Large intestine (tissue), 3 donors: ENCODE data around the gene MYO16. TPM values are rescaled to one million over a fixed set of nuclear protein-coding genes. Genes with fewer than 3 reads are reported as not detected.

Experiments
- DNase-seq, 2 donors: peaks; one replicate each; pipeline versions ENCODE4 v3.0.0 to v3.0.0-alpha.2; 2013
- H3K27ac ChIP-seq: one replicate; pipeline ENCODE4 v1.5.1; 2013; ENCODE audit warnings: low read length
- H3K27me3 ChIP-seq: 2 replicates; pipeline ENCODE4 v1.6.1; 2013; ENCODE audit warnings: low read length; ENCODE audit not compliant: control insufficient read depth, insufficient read depth
- H3K36me3 ChIP-seq: 2 replicates; pipeline ENCODE4 v1.6.1; 2013; ENCODE audit warnings: low read length; ENCODE audit not compliant: control insufficient read depth, insufficient read depth
- H3K4me1 ChIP-seq: one replicate; pipeline ENCODE4 v1.6.1; 2013; ENCODE audit warnings: low read length; ENCODE audit not compliant: control insufficient read depth, insufficient read depth
- H3K4me3 ChIP-seq: one replicate; pipeline ENCODE4 v1.5.1; 2013; ENCODE audit warnings: low read length
- H3K9me3 ChIP-seq: one replicate; pipeline ENCODE4 v1.6.1; 2013; ENCODE audit warnings: mild to moderate bottlenecking, low read depth, low read length, moderate library complexity; ENCODE audit not compliant: control insufficient read depth
- WGBS: methylation state at CpG from one replicate; pipeline ENCODE4 v1.1.5; 2013; ENCODE audit warnings: low lambda C conversion rate; ENCODE audit not compliant: insufficient coverage; 5-methylcytosine and 5-hydroxymethylcytosine counted together
- polyA plus RNA-seq: library from polyadenylated mRNA; unstranded; fragments of 120-200 nt; gene quantifications from one replicate; pipeline ENCODE4 v1.2.1, GENCODE V29; 2013

The MYO16 gene
- polyA plus RNA-seq, 1 donor = 0.27 TPM

DNA sequence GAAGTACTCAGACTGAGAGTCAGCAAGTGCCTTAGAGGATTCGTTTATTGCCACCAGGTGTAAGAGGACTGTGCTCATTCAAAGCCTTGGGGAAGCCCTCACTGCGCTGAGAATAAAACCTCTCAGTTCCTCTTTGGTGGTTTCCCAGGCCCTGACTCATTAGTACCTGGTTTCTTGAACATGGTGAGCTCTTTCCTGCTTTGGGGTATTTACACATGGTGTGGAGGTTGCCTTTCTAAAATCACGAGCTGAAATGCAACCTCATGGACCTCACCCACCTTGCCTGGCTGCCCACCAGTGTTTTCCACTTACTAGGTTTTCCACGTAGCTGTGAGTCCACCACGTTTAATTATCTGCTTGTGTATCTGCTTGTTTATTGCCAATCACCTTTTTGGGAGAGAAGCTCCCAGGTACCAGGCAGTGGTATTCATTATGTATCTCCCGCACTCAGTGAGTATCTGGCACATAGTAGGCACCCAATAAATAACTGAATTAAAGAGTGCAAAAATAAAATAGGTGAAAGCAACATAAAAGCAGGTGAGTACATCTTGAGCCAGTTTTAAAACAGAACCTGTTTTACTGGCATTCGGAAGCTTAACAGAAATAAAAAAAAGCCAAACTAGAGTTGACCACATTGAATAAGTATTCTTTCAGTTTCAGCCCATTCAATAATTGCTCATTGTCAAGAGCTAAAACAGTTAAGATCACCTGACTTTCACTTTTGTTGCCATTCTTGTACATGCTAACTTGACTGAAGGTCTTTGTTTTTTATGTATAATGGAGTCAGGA, 533.0 kb downstream of the MYO16 start:
- H3K4me1 ChIP-seq = no peaks in the 10 kb centered on the region
- H3K36me3 ChIP-seq = no peaks in the 10 kb centered on the region
- H3K4me3 ChIP-seq = no peak overlapping the region
- 92% methylated on average over 2 of the region's 7 CpGs for WGBS
- H3K27me3 ChIP-seq = peaks cover 6% of the 10 kb centered on the region
- DNase-seq = no peak
- H3K9me3 ChIP-seq = no peaks in the 10 kb centered on the region
- H3K27ac ChIP-seq = no peak overlapping the region

- H3K9me3 ChIP-seq = no peaks in the 10 kb centered on the region
- H3K27ac ChIP-seq = no peak overlapping the region
- no peaks in the 10 kb centered on the region for H3K4me1 ChIP-seq
- peaks cover 2% of the 10 kb centered on the region for H3K27me3 ChIP-seq
- no peaks in the 10 kb centered on the region for H3K36me3 ChIP-seq
- DNase-seq = no peak
- WGBS = 73% methylated on average over 3 of the region's 6 CpGs
- H3K4me3 ChIP-seq = no peak overlapping the region
Observed at GRCh38 chr13:109163037-109163379, 533.6 kb downstream of the MYO16 start.

DNA sequence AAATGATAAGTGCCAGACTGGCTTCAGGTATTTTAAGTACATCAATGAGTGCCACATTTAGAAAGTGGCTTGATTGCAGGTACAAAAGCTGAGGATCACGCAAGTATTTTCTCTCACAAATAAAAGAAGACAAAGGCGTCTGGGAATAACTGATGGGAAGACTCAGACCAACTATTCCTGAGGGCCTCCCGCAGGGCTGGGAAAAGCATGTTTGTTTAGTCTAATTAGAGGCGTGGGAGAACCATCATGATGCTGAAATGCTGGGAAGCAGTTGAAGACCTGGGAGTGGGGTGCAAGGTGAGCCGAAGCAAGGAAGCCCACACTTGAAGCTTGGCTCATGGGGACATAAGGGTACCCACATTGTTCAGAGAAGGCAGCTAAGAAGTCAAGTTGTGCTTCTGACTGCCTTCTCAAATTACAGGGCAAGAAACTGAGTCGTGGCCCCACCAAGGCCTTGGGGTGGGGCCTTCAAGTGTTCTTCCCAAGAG, 536.0 kb downstream of the MYO16 start:
- no peak for DNase-seq
- Histone ChIP-seq H3K27me3 (no peaks in the 10 kb centered on the region), H3K4me3 (no peak overlapping the region), H3K4me1 (no peaks in the 10 kb centered on the region), H3K9me3 (no peaks in the 10 kb centered on the region), H3K36me3 (no peaks in the 10 kb centered on the region), H3K27ac (no peak overlapping the region)
- WGBS = no CpG with 5 or more reads among the region's 6 CpGs

GRCh38 chr13:109166804-109167203, 537.4 kb downstream of the MYO16 start:
- no peaks in the 10 kb centered on the region for H3K9me3 ChIP-seq
- H3K27ac ChIP-seq = no peak overlapping the region
- H3K27me3 ChIP-seq = no peaks in the 10 kb centered on the region
- WGBS = no CpG with 5 or more reads among the region's 2 CpGs
- H3K36me3 ChIP-seq = no peaks in the 10 kb centered on the region
- DNase-seq = no peak
- no peak overlapping the region for H3K4me3 ChIP-seq
- H3K4me1 ChIP-seq = no peaks in the 10 kb centered on the region

DNA sequence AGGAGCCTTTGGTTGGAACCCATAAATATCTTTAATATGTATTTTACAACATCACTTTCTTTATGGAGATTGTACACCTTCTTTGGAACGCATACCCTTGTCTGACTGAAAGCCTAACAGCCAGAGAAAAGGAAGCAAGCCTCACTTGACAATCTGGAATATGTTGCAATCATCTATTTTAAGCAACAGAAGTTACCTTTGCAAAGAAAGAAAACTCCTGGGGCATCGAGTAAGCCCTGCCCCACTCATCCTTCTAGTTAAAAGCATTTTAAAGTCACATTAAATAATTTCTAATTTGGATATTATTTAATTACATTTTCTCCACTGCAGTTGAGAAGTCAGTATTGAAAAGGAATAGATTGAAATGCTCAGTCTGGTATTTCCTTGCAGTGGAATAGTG, 542.7 kb downstream of the MYO16 start:
- 60% methylated on average over 1 of the region's 2 CpGs for WGBS
- no peaks in the 10 kb centered on the region for H3K9me3 ChIP-seq
- DNase-seq = no peak
- no peak overlapping the region for H3K27ac ChIP-seq
- no peaks in the 10 kb centered on the region for H3K27me3 ChIP-seq
- no peaks in the 10 kb centered on the region for H3K4me1 ChIP-seq
- H3K4me3 ChIP-seq = no peak overlapping the region
- H3K36me3 ChIP-seq = no peaks in the 10 kb centered on the region

- Histone ChIP-seq H3K4me1 (no peaks in the 10 kb centered on the region), H3K27ac (no peak overlapping the region), H3K27me3 (no peaks in the 10 kb centered on the region), H3K4me3 (no peak overlapping the region), H3K36me3 (no peaks in the 10 kb centered on the region), H3K9me3 (no peaks in the 10 kb centered on the region)
- no peak for DNase-seq
- WGBS = 100% methylated on average over 1 of the region's 5 CpGs
Observed at GRCh38 chr13:109175666-109176065, 546.3 kb downstream of the MYO16 start.

DNA sequence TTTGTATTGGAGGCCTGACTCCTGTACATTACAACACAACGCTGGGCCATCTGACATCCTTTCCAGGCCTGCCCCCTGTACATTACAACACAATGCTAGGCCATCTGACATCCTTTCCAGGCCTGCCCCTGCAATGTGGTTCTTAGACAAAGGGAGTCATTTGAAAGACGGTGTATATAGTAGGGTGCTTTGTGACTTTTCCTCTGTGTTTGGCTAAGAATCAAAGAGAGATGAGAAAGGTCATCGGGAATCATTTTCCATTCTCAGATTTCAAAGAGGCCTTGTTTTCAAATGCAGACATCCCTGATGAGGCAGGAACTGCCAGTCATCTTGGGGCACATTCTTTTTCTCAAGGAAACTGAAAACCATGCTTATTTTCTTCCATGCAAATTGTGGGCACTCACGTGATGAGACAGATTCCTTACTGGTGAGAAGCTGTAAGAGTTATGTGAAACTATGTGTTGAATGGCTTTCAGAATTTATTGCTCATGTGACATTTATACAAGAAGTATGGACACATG, 551.6 kb downstream of the MYO16 start:
- DNase-seq = no peak
- no peaks in the 10 kb centered on the region for H3K4me1 ChIP-seq
- H3K27me3 ChIP-seq = no peaks in the 10 kb centered on the region
- H3K4me3 ChIP-seq = no peak overlapping the region
- H3K27ac ChIP-seq = no peak overlapping the region
- WGBS = 57% methylated on average over 1 of the region's 4 CpGs
- no peaks in the 10 kb centered on the region for H3K36me3 ChIP-seq
- H3K9me3 ChIP-seq = no peaks in the 10 kb centered on the region

- no peak overlapping the region for H3K27ac ChIP-seq
- no peaks in the 10 kb centered on the region for H3K4me1 ChIP-seq
- DNase-seq = no peak
- H3K9me3 ChIP-seq = no peaks in the 10 kb centered on the region
- H3K36me3 ChIP-seq = no peaks in the 10 kb centered on the region
- no peaks in the 10 kb centered on the region for H3K27me3 ChIP-seq
- WGBS = 77% methylated on average over 6 of the region's 11 CpGs
- H3K4me3 ChIP-seq = no peak overlapping the region
Observed at GRCh38 chr13:109182777-109183465, 553.5 kb downstream of the MYO16 start.

DNA sequence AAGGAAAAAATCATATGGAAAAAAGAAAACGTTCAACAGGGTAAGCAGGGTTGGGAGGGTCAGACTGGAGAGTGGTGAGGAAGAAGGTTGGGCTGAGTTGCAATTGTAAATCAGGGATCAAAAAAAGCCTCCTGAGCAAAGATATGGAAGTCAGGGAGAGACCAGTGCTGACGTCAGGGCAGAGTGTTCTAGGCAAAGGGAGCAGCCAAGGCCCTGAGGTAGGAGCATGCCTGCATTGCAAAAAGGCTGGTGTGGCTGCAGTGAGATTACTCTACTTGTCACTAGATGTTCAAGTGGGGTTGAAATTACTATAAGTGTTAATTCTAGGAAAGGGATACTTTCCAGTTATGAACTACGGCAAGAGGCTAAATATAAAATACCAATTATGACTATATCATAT, 562.0 kb downstream of the MYO16 start:
- DNase-seq = no peak
- Histone ChIP-seq H3K9me3 (no peaks in the 10 kb centered on the region), H3K4me1 (no peaks in the 10 kb centered on the region), H3K4me3 (no peak overlapping the region), H3K36me3 (no peaks in the 10 kb centered on the region), H3K27me3 (no peaks in the 10 kb centered on the region), H3K27ac (no peak overlapping the region)
- WGBS = 100% methylated on average over 1 of the region's 3 CpGs

- H3K9me3 ChIP-seq = no peaks in the 10 kb centered on the region
- no peaks in the 10 kb centered on the region for H3K4me1 ChIP-seq
- no peak overlapping the region for H3K27ac ChIP-seq
- H3K36me3 ChIP-seq = no peaks in the 10 kb centered on the region
- H3K4me3 ChIP-seq = no peak overlapping the region
- DNase-seq = no peak
- no peaks in the 10 kb centered on the region for H3K27me3 ChIP-seq
Observed at GRCh38 chr13:109192306-109192705, 562.9 kb downstream of the MYO16 start.
